ENCODE results near the gene CNFN. TPM values are rescaled to one million over a fixed set of nuclear protein-coding genes. Genes with fewer than 3 reads are reported as not detected.

CNFN gene
- total and polyA plus RNA-seq, 10 of the 15 experiments (the other 5 are each of a cell fraction or from before 2014, with no cell fraction given) = 0.60 TPM; not detected in 9

DNA sequence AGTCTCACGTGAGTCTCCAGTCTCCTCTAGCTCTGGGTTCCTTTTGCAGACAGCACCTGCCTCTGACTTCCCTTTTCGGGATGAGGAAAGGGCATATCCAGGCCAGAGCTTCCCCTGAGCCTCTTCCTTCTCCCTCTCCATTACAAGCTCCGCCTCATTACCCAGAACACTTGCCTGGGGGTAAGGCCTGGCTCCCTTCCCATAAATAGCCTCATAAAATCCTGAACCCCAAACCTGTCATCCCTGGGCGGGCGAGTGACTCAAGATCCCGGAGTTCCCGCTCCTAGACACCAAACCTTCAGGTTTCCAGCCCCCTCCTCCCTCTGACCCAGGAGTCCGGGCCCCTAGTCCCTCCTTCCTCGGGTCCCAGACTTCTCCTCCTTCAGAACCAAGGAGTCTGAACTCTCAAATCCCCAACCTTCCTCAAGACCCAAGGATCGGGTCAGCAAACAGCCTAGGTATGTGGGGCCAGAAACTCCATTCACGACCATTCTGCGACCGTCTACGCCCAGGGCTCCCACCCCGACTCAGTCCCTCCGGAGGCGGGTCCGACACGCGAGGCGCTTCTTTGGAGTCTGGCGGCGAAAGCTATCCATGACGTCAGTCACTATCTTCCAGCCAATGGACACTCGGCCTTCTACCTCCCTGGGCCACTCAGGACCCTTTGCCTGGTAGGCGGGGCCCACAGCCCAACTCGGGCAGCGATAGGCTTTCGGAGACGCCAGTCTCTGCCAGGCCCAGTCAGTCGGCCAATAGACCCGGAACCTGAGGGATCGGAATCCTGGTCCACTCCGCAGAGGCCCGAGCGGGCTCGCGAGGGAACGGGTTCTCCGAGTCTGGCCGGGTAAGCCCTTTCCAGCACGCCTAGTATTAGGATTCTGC, 6.5 kb upstream of the CNFN start (continued):
- TF ChIP-seq JUND (IDR thresholded peaks at IDR 0.05; ENCODE audit: low read depth, low read length) (peak; percentile 35; the same call in 1 of the 2 replicates), CBX5 (IDR thresholded peaks at IDR 0.05; ENCODE audit: low read depth) (no peak), ASH2L (IDR thresholded peaks at IDR 0.05; ENCODE audit: borderline replicate concordance, low read depth) (no peak), HDAC6 (IDR thresholded peaks at IDR 0.05; ENCODE audit: unreplicated experiment) (no peak), MXI1 (IDR thresholded peaks at IDR 0.05; ENCODE audit: low read depth, low read length) (peak; percentile 91), PAX8 (IDR thresholded peaks at IDR 0.05) (no peak), FOXK2 (IDR thresholded peaks at IDR 0.05) (no peak)
- TF ChIP-seq, protein P1, sequence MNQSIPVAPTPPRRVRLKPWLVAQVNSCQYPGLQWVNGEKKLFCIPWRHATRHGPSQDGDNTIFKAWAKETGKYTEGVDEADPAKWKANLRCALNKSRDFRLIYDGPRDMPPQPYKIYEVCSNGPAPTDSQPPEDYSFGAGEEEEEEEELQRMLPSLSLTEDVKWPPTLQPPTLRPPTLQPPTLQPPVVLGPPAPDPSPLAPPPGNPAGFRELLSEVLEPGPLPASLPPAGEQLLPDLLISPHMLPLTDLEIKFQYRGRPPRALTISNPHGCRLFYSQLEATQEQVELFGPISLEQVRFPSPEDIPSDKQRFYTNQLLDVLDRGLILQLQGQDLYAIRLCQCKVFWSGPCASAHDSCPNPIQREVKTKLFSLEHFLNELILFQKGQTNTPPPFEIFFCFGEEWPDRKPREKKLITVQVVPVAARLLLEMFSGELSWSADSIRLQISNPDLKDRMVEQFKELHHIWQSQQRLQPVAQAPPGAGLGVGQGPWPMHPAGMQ (IDR thresholded peaks at IDR 0.05; ENCODE audit: borderline replicate concordance) = no peak

DNA sequence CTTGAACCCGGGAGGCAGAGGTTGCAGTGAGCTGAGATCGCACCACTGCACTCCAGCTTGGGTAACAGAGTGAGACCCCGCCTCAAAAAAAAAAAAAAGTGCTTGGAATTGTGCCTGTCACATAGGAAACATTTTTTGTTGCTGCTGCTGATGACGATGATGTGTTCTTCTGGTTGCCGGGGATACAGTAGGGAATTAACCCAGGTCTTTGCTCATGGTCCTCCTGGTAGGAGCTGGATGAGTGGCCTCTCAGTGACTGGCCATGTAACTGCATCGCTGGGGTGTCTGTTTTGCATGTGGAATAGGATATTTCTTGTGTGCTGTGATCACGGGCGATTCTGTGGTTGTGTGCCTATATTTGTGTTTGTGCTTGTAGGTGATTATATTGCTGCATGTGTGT, 4.7 kb upstream of the CNFN start:
- Histone ChIP-seq H3K4me1 (ENCODE audit: control insufficient read depth, insufficient read depth, low read length) (peaks cover 8% of the 10 kb centered on the region), H3K36me3 (ENCODE audit: control insufficient read depth in 2 of 2, insufficient read depth in 2 of 2, low read length in 1 of 2) (no peaks in the 10 kb centered on the region), H3K27ac (ENCODE audit: control insufficient read depth, insufficient read depth) (no peak overlapping the region), H3K4me3 (no peak overlapping the region), H3K9me3 (replicated peaks; ENCODE audit: control insufficient read depth, insufficient read depth, low read length) (no peaks in the 10 kb centered on the region), H4K20me1 (ENCODE audit: control insufficient read depth, insufficient read depth) (no peaks in the 10 kb centered on the region), H3K9ac (ENCODE audit: control insufficient read depth, insufficient read depth, low read length) (no peak overlapping the region), H3K4me2 (ENCODE audit: control insufficient read depth, insufficient read depth) (no peak overlapping the region), H3K79me2 (ENCODE audit: control insufficient read depth, insufficient read depth, low read length) (peaks cover 5% of the 10 kb centered on the region), H3K27me3 (replicated peaks in 1 of 2; ENCODE audit: control insufficient read depth in 2 of 2, insufficient read depth in 2 of 2, low read length in 1 of 2) (peaks cover 0 to 2% of the 10 kb centered on the region in 2 experiments; a peak in 2 of 4 replicates), H2AFZ (ENCODE audit: control insufficient read depth, low read depth, low read length) (no peak overlapping the region)
- FAIRE-seq (no peak), ATAC-seq (no peak), DNase-seq (ENCODE audit: low read depth, low spot score) (no peak)
- in situ Hi-C loops (cut with MboI) (no loop called here), intact Hi-C loops (cut with micrococcal nuclease; ENCODE audit: unreplicated experiment) (no loop called here)
- RAD21 ChIA-PET (ENCODE audit: unreplicated experiment) = no interaction called here
- no peak for TF ChIP-seq ZBED1 (IDR thresholded peaks at IDR 0.05; ENCODE audit: borderline replicate concordance)
- TF ChIP-seq POLR2A (IDR thresholded peaks at IDR 0.05; ENCODE audit: low read depth, low read length) = no peak
- TF ChIP-seq STAT3 (IDR thresholded peaks at IDR 0.05; ENCODE audit: low read depth, low read length) = no peak
- BruUV-seq (replicated peaks) = no TSS peak
- WGBS (ENCODE audit: insufficient coverage, insufficient replicate concordance, low lambda C conversion rate, missing lambda C conversion rate) = 58% methylated on average over 7 of the region's 8 CpGs
- POLR2A ChIA-PET = interaction anchor here (0.6 kb wide), 1 partner anchor 15 kb away, joined by 6 read pairs; no protein-coding TSS in a partner anchor
- CTCF ChIA-PET = interaction anchor here (0.6 kb wide), 1 partner anchor 39 kb away, joined by 4 read pairs; no protein-coding TSS in a partner anchor
- SMC1A ChIA-PET (ENCODE audit: uncharacterized antibody, unreplicated experiment) = interaction anchor here (0.7 to 2.9 kb wide), 2 partner anchors 10 to 26 kb away, joined by 3 to 8 read pairs; no protein-coding TSS in a partner anchor

Data from GM12878 (cell line).